ENCODE measurements around the gene GABPB2. TPM values are rescaled to one million over a fixed set of nuclear protein-coding genes. Genes with fewer than 3 reads are reported as not detected.

Gene GABPB2
- total and polyA plus RNA-seq, 3 donors from 2014 or later = 43.1 to 50.2 (median 45.3) TPM

DNA sequence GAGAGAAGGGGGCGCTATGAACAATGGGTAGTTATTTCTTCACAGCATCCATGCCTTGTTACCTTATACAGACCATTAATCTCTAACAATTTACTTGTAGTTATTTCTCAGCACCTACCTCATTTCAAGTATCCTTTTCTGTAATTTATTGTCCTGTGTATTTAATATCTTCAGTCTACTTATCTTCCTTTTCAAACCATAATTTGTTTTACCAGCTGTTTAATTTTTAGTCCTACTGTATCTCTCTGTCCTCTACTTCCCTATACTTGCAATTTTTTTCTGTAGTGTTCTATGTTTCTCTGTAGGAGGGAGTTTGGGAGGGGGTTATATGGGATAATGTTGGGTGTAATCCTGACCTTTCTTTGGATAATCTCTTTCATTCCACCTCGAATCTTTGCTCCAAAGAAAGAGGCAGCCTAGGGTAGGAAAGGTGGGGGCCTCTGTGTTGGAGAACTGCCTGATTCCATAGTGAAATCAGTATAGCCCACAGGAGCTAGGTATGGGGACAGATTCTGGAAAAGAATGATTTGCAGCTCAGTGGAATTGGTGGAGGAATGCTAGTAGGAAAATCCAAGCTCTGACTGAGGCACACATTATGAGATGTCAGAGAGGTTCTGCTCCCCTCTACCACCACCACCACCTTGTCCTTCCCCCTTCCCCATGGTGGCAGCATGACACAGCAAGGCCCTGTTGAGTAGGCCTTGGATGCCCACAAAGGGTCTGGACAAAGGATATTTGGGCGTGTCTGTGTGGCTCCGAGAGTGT, 9.7 kb upstream of the GABPB2 start:
- Histone ChIP-seq H3K9me3 (no peaks in the 10 kb centered on the region), H3K4me1 (peaks cover 30% of the 10 kb centered on the region), H3K27me3 (no peaks in the 10 kb centered on the region), H3K27ac (no peak overlapping the region), H3K36me3 (ENCODE audit: low read depth, missing control alignments) (no peaks in the 10 kb centered on the region), H3K4me3 (peak overlapping the region in 1 of 2 donors; percentile 98)
- WGBS, 2 donors = 46 to 52% methylated on average over 4 of the region's 4 CpGs
- no peak for DNase-seq
- intact Hi-C loops (cut with DNase I; ENCODE audit: low total_unique reads) = no loop called here
- no peak for TF ChIP-seq POLR2A (IDR thresholded peaks at IDR 0.05)
- no peak for TF ChIP-seq CTCF (IDR thresholded peaks at IDR 0.05)

- Histone ChIP-seq H3K27me3 (no peaks in the 10 kb centered on the region), H3K4me1 (peaks cover 24% of the 10 kb centered on the region), H3K36me3 (ENCODE audit: low read depth, missing control alignments) (no peaks in the 10 kb centered on the region), H3K9me3 (no peaks in the 10 kb centered on the region), H3K4me3 (no peak overlapping the region), H3K27ac (no peak overlapping the region)
- TF ChIP-seq CTCF (IDR thresholded peaks at IDR 0.05) (no peak), POLR2A (IDR thresholded peaks at IDR 0.05) (no peak)
- WGBS, 2 donors = 83 to 91% methylated on average over 2 of the region's 2 CpGs
- intact Hi-C loops (cut with DNase I; ENCODE audit: low total_unique reads) = no loop called here
- DNase-seq = no peak
These were observed 8.9 kb upstream of the GABPB2 start for GRCh38 chr1:151061704-151062103.

GRCh38 chr1:151062741-151063371, 7.7 kb upstream of the GABPB2 start:
- intact Hi-C loops (cut with DNase I; ENCODE audit: low total_unique reads) = no loop called here
- peaks cover 14% of the 10 kb centered on the region for H3K4me1 ChIP-seq
- no peak overlapping the region for H3K4me3 ChIP-seq
- TF ChIP-seq POLR2A (IDR thresholded peaks at IDR 0.05) (no peak), CTCF (IDR thresholded peaks at IDR 0.05) (no peak)
- H3K27me3 ChIP-seq = no peaks in the 10 kb centered on the region
- 52 to 76% methylated on average over 3 of the region's 3 CpGs for WGBS, 2 donors
- no peak overlapping the region for H3K27ac ChIP-seq
- no peaks in the 10 kb centered on the region for H3K9me3 ChIP-seq
- H3K36me3 ChIP-seq (ENCODE audit: low read depth, missing control alignments) = no peaks in the 10 kb centered on the region
- no peak for DNase-seq

DNA sequence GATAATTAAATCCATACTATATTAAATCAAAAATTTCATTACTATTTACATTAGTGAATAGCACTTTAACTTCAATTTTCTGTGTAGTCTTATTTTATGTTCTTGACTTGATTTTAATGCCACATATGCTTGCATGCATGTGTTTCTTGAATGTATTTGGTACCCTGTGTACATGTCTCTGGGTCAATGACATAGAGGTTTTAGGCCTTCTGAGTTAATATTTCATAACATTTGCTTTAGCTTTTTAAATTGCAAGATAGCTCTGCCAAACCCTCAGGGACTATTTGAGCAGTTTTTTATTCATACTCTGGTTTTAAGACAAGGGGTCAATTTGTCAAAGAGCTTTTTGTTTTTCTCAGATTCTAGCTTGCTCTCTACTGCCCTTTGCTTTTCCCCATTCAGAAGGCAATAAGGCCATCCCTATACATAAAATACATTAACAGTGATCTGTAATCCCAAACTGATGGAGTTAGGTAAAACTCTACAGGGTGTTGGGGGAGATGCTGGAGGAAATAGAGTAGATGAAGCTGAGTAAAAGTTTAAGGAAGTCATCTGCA, 5.4 kb upstream of the GABPB2 start:
- Histone ChIP-seq H3K36me3 (ENCODE audit: low read depth, missing control alignments) (no peaks in the 10 kb centered on the region), H3K4me3 (no peak overlapping the region), H3K4me1 (peaks cover 10% of the 10 kb centered on the region), H3K9me3 (no peaks in the 10 kb centered on the region), H3K27ac (no peak overlapping the region), H3K27me3 (no peaks in the 10 kb centered on the region)
- TF ChIP-seq CTCF (IDR thresholded peaks at IDR 0.05) (no peak), POLR2A (IDR thresholded peaks at IDR 0.05) (no peak)
- DNase-seq = no peak
- intact Hi-C loops (cut with DNase I; ENCODE audit: low total_unique reads) = no loop called here
